Psoas muscle (tissue), 8 donors: ENCODE measurements around the gene RET. TPM values are rescaled to one million over a fixed set of nuclear protein-coding genes. Genes with fewer than 3 reads are reported as not detected.

Source experiments
- ATAC-seq, 4 donors: fragments of 200-7000 bp; cut with Tn5 transposase; one replicate each; pipeline ENCODE4 v1.9.1; 2020; ENCODE audit warnings: moderate library complexity in 3 of 4, mild to moderate bottlenecking in 2 of 4
- DNase-seq, 2 donors: peaks; one replicate each; pipeline ENCODE4 v3.0.0-alpha.2; 2020
- H3K27ac ChIP-seq: fragments of 200-600 bp; one replicate; pipeline ENCODE4 v1.8.0; 2022
- H3K27me3 ChIP-seq, 3 donors: fragments of 200-600 bp in 1 of 3; one replicate each; pipeline versions ENCODE4 v1.6.1 to v1.8.0; 2013 to 2022; ENCODE audit warnings: low read length in 2 of 3, mild to moderate bottlenecking in 2 of 3, moderate library complexity in 1 of 3; ENCODE audit not compliant: insufficient read depth in 3 of 3
- H3K36me3 ChIP-seq, 2 donors: fragments of 200-600 bp in 1 of 2; one replicate each; pipeline versions ENCODE4 v1.6.1 to v1.8.0; 2013 to 2022; ENCODE audit warnings: low read depth in 1 of 2, mild to moderate bottlenecking in 1 of 2, moderate library complexity in 1 of 2; ENCODE audit not compliant: insufficient read depth in 1 of 2
- H3K4me1 ChIP-seq: fragments of 200-600 bp; one replicate; pipeline ENCODE4 v1.8.0; 2022
- H3K4me3 ChIP-seq: fragments of 200-600 bp; one replicate; pipeline ENCODE4 v1.8.0; 2022; ENCODE audit warnings: mild to moderate bottlenecking
- H3K9me3 ChIP-seq: fragments of 200-600 bp; one replicate; pipeline ENCODE4 v1.8.0; 2022
- CTCF ChIP-seq: fragments of 200-600 bp; IDR thresholded peaks from one replicate; pipeline ENCODE4 v1.8.0; 2022; ENCODE audit warnings: antibody characterized with exemption
- WGBS, 3 donors: extraction: QIAGEN DNeasy Blood & Tissue Kit; methylation state at CpG; one replicate each; pipeline versions ENCODE4 v1.1.6 to v1.1.7; 2013; 5-methylcytosine and 5-hydroxymethylcytosine counted together
- intact Hi-C, 2 donors: fragments of 100-400 bp; cut with DNase I; formaldehyde crosslinking; loops; one replicate each; pipeline versions ENCODE4 v1.11.0 to v1.14.2; 2022
- polyA plus RNA-seq, 3 donors: library from polyadenylated mRNA; stranded (reverse); fragments of 200-250 nt; gene quantifications; one replicate each; pipeline ENCODE4 v1.2.3, GENCODE V29; 2013
- total RNA-seq, 4 donors: library from RNA; stranded (reverse); fragmentation: NEBNext Ultra II Directional in 2 of 4; extraction: Animal tissue kit (Norgen Biotek cat#: 25700) in 2 of 4; gene quantifications; one replicate each; pipeline versions ENCODE4 v1.2.1 to v1.2.4, GENCODE V29; 2021 to 2023
- donor health status: healthy with polysubstance abuse.
- donor health status: DM: no; HTN: no; CAD: no; lungs with moderate emphysema.
- donor health status: Bipolar disorder and iron deficiency.
- donor health status: healthy.
- donor health status: DM: yes; HTN: yes; CAD: no.
- donor health status: DM: no; HTN: no; CAD: no.
- donor health status: DM: no; HTN: no; CAD: no.
- donor health status: DM: yes; HTN: yes; CAD: no.

The RET gene
- total and polyA plus RNA-seq, 7 donors: 0.35 to 2.6 (median 0.60) TPM

- Histone ChIP-seq H3K27ac (no peak overlapping the region), H3K4me3 (no peak overlapping the region), H3K27me3 (peaks cover 0 to 38% (median 2%) of the 10 kb centered on the region in 3 donors), H3K4me1 (no peaks in the 10 kb centered on the region), H3K9me3 (no peaks in the 10 kb centered on the region), H3K36me3 (no peaks in the 10 kb centered on the region)
- WGBS, 3 donors: 82 to 89% (median 84%) methylated on average over 19 of the region's 19 CpGs
- intact Hi-C loops: loop anchor here in 1 of 2 donors (10.0 kb wide), 1 partner anchor 927 kb away; no protein-coding TSS in a partner anchor
- DNase-seq (no peak), ATAC-seq (no peak)
- TF ChIP-seq CTCF: no peak
These were observed 25.4 kb downstream of the RET start for GRCh38 chr10:43102063-43102828.

GRCh38 chr10:43105102-43105955 lies 28.5 kb downstream of the RET start:
- peak; percentile 98 for TF ChIP-seq CTCF
- Histone ChIP-seq H3K4me3 (peak overlapping the region; percentile 71), H3K27me3 (peaks cover 0 to 29% (median 2%) of the 10 kb centered on the region in 3 donors), H3K9me3 (no peaks in the 10 kb centered on the region), H3K4me1 (no peaks in the 10 kb centered on the region), H3K36me3 (no peaks in the 10 kb centered on the region), H3K27ac (no peak overlapping the region)
- peak; percentile 80 to 86 for DNase-seq
- ATAC-seq: peak; percentile 95 to 97 (median 96)
- 5 to 7% (median 6%) methylated on average over 66 to 71 of the region's 71 CpGs for WGBS, 3 donors
- intact Hi-C loops: loop anchor here (1.0 to 10.0 kb wide), 4 partner anchors 239 to 931 kb away; no protein-coding TSS in a partner anchor

- Histone ChIP-seq H3K9me3 (no peaks in the 10 kb centered on the region), H3K4me1 (no peaks in the 10 kb centered on the region), H3K4me3 (no peak overlapping the region), H3K27ac (no peak overlapping the region), H3K36me3 (no peaks in the 10 kb centered on the region), H3K27me3 (peaks cover 0 to 29% (median 2%) of the 10 kb centered on the region in 3 donors)
- 44 to 50% (median 49%) methylated on average over 7 of the region's 7 CpGs for WGBS, 3 donors
- no peak for ATAC-seq
- TF ChIP-seq CTCF: no peak
- DNase-seq: no peak
- intact Hi-C loops: loop anchor here (1.0 to 10.0 kb wide), 4 partner anchors 239 to 931 kb away; no protein-coding TSS in a partner anchor
These were observed 29.0 kb downstream of the RET start for GRCh38 chr10:43105956-43106229.

- Histone ChIP-seq H3K27me3 (peaks cover 0 to 26% (median 0%) of the 10 kb centered on the region in 3 donors), H3K4me3 (no peak overlapping the region), H3K9me3 (no peaks in the 10 kb centered on the region), H3K27ac (no peak overlapping the region), H3K4me1 (no peaks in the 10 kb centered on the region), H3K36me3 (no peaks in the 10 kb centered on the region)
- no peak for TF ChIP-seq CTCF
- DNase-seq (no peak), ATAC-seq (no peak)
- WGBS, 3 donors: 88 to 90% (median 88%) methylated on average over 28 of the region's 28 CpGs
- intact Hi-C loops: loop anchor here (5.0 to 10.0 kb wide), 2 partner anchors 354 to 932 kb away; no protein-coding TSS in a partner anchor
These were observed 29.6 kb downstream of the RET start for GRCh38 chr10:43106256-43107091.
